K562 (cell line): Measurements from ENCODE around the gene RTF2. TPM values are rescaled to one million over a fixed set of nuclear protein-coding genes. Genes with fewer than 3 reads are reported as not detected.

Source experiments
- CREBBP ChIP-seq: IDR thresholded peaks from one replicate; pipeline ENCODE4 v1.6.1; 2012; ENCODE audit warnings: low read depth, mild to moderate bottlenecking, control low read depth, inconsistent platforms, low read length
- CREM ChIP-seq: IDR thresholded peaks from 2 replicates; pipeline ENCODE4 v1.6.1; 2014; ENCODE audit warnings: antibody characterized with exemption, low read depth
- ETV1 ChIP-seq: fragments of 450-650 bp; conservative IDR thresholded peaks from 2 replicates; pipeline ENCODE4 v1.6.1; 2016; ENCODE audit warnings: missing genetic modification characterization, control low read depth, low read depth, missing compliant biosample characterization
- KDM5B ChIP-seq: fragments of 200-600 bp; sonication (generic); IDR thresholded peaks from 2 replicates; pipeline ENCODE4 v1.6.1; 2012; ENCODE audit warnings: low read depth, mild to moderate bottlenecking, moderate library complexity, low read length, control low read depth, inconsistent platforms; ENCODE audit not compliant: insufficient replicate concordance
- MECOM ChIP-seq: fragments of 250-450 bp; sonication (Bioruptor Pico); IDR thresholded peaks from 2 replicates; pipeline ENCODE4 v1.8.0; 2022; ENCODE audit warnings: inconsistent platforms
- RAD21 ChIP-seq, 2 experiments: fragments of 250-450 bp in 1 of 2; fragments of 450-650 bp in 1 of 2; sonication (Bioruptor Pico) in 1 of 2; formaldehyde crosslinking in 1 of 2; IDR thresholded peaks in 1 of 2; conservative IDR thresholded peaks in 1 of 2; 2 replicates each; pipeline versions ENCODE4 v1.4.0 to v1.8.0; 2020 to 2022; ENCODE audit warnings: mild to moderate bottlenecking in 2 of 2, moderate library complexity in 1 of 2
- TAL1 ChIP-seq: fragments of 450-650 bp; IDR thresholded peaks from 2 replicates; pipeline ENCODE4 v1.6.1; 2016; ENCODE audit warnings: mild to moderate bottlenecking
- ZBTB7A ChIP-seq: IDR thresholded peaks from 2 replicates; pipeline ENCODE4 v1.6.1; 2011; ENCODE audit warnings: low read depth, mild to moderate bottlenecking, low read length, moderate library complexity, borderline replicate concordance; ENCODE audit not compliant: control insufficient read depth
- ZNF696 ChIP-seq: fragments of 250-450 bp; sonication (Bioruptor Pico); conservative IDR thresholded peaks from 2 replicates; pipeline ENCODE4 v1.4.0; 2020; ENCODE audit warnings: mild to moderate bottlenecking, moderate library complexity
- polyA plus RNA-seq, 8 experiments: library from polyadenylated mRNA; depleted of rRNA in 4 of 8; stranded (reverse) in 5 of 8; unstranded in 3 of 8; fragments of >200 nt; fragmentation: Nextera tagmentation in 2 of 8; fragmentation: Illumina TruSeq in 1 of 8; extraction: Ambion mirVana in 2 of 8; extraction: Trizol in 1 of 8; gene quantifications; 2 replicates each; pipeline versions ENCODE4 v1.2.1 to v1.2.3, GENCODE V29; 2011 to 2014; ENCODE audit warnings: inconsistent platforms in 1 of 8, missing spikeins in 1 of 8
- total RNA-seq, 7 experiments: library from RNA; depleted of rRNA in 6 of 7; stranded (reverse); fragments of >200 nt in 6 of 7; fragmentation: Illumina TruSeq in 2 of 7; extraction: Trizol in 2 of 7; gene quantifications; 2 replicates each; pipeline versions ENCODE4 v1.2.1 to v1.2.3, GENCODE V29; 2011 to 2021; ENCODE audit warnings: low replicate concordance in 1 of 7
- TF ChIP-seq, protein P1 (sequence below): fragments of 250-450 bp; sonication (Bioruptor Pico); IDR thresholded peaks from 2 replicates; pipeline ENCODE4 v1.4.0; 2020
- TF ChIP-seq, protein P2 (sequence below): fragments of 250-450 bp; sonication (Bioruptor Pico); IDR thresholded peaks from 2 replicates; pipeline ENCODE4 v1.4.0; 2020; ENCODE audit warnings: mild to moderate bottlenecking, moderate library complexity
- TF ChIP-seq, protein P3 (sequence below): sonication (generic); formaldehyde crosslinking; IDR thresholded peaks from 2 replicates; pipeline ENCODE4 v1.8.0; 2022; ENCODE audit warnings: mild to moderate bottlenecking, missing genetic modification reagents

The RTF2 gene
- total and polyA plus RNA-seq, 9 of the 15 experiments (the other 6 are each of a cell fraction or from before 2014, with no cell fraction given): 67.0 to 177 (median 84.9) TPM

DNA sequence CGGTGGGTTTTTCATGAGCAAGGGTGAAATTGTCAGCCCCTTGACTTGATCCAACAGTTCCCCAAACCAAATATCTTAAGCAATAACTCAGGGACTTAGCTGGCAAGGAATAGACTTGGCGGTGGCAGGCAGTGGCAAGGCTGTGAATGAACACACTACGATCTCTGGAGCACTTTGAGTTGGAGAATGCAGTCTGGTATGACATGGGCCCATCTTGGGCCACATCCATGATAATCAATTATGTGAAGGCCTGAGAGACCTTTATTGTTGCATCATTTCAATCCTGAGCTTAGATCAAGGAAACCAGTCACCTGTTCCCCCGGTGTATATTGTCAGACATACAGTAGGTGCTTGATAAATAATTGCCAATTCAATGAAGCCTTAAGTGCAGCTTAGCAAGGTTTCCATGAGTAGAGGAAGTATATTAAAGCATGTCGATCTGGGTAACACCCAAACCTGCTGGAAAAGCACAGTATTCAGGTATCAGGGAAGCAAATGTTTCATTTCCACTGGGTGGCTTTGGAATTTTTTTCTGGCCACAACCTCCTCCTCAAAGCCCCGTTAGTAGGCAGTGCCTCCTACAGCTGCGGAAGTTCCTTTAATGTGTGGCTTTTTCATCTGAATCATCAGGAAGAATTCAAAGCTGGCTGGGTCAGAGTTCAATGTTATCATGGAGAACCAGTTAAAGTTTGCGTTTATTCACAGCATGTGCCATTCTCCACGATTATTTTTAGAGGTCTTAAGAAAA lies 46.2 kb upstream of the RTF2 start (continued):
- TF ChIP-seq, protein P1, sequence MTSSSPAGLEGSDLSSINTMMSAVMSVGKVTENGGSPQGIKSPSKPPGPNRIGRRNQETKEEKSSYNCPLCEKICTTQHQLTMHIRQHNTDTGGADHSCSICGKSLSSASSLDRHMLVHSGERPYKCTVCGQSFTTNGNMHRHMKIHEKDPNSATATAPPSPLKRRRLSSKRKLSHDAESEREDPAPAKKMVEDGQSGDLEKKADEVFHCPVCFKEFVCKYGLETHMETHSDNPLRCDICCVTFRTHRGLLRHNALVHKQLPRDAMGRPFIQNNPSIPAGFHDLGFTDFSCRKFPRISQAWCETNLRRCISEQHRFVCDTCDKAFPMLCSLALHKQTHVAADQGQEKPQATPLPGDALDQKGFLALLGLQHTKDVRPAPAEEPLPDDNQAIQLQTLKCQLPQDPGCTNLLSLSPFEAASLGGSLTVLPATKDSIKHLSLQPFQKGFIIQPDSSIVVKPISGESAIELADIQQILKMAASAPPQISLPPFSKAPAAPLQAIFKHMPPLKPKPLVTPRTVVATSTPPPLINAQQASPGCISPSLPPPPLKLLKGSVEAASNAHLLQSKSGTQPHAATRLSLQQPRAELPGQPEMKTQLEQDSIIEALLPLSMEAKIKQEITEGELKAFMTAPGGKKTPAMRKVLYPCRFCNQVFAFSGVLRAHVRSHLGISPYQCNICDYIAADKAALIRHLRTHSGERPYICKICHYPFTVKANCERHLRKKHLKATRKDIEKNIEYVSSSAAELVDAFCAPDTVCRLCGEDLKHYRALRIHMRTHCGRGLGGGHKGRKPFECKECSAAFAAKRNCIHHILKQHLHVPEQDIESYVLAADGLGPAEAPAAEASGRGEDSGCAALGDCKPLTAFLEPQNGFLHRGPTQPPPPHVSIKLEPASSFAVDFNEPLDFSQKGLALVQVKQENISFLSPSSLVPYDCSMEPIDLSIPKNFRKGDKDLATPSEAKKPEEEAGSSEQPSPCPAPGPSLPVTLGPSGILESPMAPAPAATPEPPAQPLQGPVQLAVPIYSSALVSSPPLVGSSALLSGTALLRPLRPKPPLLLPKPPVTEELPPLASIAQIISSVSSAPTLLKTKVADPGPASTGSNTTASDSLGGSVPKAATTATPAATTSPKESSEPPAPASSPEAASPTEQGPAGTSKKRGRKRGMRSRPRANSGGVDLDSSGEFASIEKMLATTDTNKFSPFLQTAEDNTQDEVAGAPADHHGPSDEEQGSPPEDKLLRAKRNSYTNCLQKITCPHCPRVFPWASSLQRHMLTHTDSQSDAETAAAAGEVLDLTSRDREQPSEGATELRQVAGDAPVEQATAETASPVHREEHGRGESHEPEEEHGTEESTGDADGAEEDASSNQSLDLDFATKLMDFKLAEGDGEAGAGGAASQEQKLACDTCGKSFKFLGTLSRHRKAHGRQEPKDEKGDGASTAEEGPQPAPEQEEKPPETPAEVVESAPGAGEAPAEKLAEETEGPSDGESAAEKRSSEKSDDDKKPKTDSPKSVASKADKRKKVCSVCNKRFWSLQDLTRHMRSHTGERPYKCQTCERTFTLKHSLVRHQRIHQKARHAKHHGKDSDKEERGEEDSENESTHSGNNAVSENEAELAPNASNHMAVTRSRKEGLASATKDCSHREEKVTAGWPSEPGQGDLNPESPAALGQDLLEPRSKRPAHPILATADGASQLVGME (CRISPR knock-in tag): no peak
- TF ChIP-seq ETV1 (tag): no peak
- TF ChIP-seq ZNF696 (CRISPR knock-in tag): no peak
- TF ChIP-seq, protein P2, sequence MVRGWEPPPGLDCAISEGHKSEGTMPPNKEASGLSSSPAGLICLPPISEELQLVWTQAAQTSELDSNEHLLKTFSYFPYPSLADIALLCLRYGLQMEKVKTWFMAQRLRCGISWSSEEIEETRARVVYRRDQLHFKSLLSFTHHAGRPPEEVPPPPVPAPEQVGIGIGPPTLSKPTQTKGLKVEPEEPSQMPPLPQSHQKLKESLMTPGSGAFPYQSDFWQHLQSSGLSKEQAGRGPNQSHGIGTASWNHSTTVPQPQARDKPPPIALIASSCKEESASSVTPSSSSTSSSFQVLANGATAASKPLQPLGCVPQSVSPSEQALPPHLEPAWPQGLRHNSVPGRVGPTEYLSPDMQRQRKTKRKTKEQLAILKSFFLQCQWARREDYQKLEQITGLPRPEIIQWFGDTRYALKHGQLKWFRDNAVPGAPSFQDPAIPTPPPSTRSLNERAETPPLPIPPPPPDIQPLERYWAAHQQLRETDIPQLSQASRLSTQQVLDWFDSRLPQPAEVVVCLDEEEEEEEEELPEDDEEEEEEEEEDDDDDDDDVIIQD (CRISPR knock-in tag): no peak
- no peak for TF ChIP-seq CREBBP
- no peak for TF ChIP-seq ZBTB7A
- 0 out of 2 replicates have a peak, but pooled peaks have one; percentile 36 for TF ChIP-seq CREM
- peak in 1 of 2 experiments; percentile 53; a peak in 3 of 4 replicates for TF ChIP-seq RAD21 (CRISPR knock-in tag; conservative IDR thresholded peaks at IDR 0.05 in 1 of 2, IDR thresholded peaks at IDR 0.05 in 1 of 2)
- TF ChIP-seq KDM5B: no peak
- TF ChIP-seq TAL1: 0 out of 2 replicates have a peak, but pooled peaks have one; percentile 19
- TF ChIP-seq, protein P3, sequence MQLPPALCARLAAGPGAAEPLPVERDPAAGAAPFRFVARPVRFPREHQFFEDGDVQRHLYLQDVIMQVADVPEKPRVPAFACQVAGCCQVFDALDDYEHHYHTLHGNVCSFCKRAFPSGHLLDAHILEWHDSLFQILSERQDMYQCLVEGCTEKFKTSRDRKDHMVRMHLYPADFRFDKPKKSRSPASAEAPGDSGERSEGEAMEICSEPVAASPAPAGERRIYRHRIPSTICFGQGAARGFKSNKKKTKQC (CRISPR knock-in tag): no peak
- TF ChIP-seq MECOM (CRISPR knock-in tag): no peak
